Uterus (tissue), 4 donors: ENCODE data around the gene SKOR1. TPM values are rescaled to one million over a fixed set of nuclear protein-coding genes. Genes with fewer than 3 reads are reported as not detected.

Experiments
- DNase-seq, 2 donors: peaks; one replicate each; pipeline ENCODE4 v3.0.0-alpha.2; 2019 to 2020
- H3K27ac ChIP-seq, 2 donors: fragments of 200-600 bp; sonication (generic); 1 replicate in 1 of 2; 2 replicates in 1 of 2; pipeline ENCODE4 v1.5.1; 2016 to 2018
- H3K27me3 ChIP-seq, 2 donors: fragments of 200-600 bp; sonication (generic); one replicate each; pipeline ENCODE4 v1.5.1; 2018 to 2019; ENCODE audit warnings: control low read depth in 1 of 2
- H3K36me3 ChIP-seq, 2 donors: fragments of 200-600 bp; sonication (generic); one replicate each; pipeline ENCODE4 v1.5.1; 2019; ENCODE audit warnings: control low read depth in 1 of 2
- H3K4me1 ChIP-seq, 2 donors: fragments of 200-600 bp; sonication (generic); one replicate each; pipeline ENCODE4 v1.5.1; 2018 to 2019; ENCODE audit warnings: control low read depth in 1 of 2
- H3K4me3 ChIP-seq, 2 donors: fragments of 200-600 bp; sonication (generic); 1 replicate in 1 of 2; 2 replicates in 1 of 2; pipeline ENCODE4 v1.5.1; 2018 to 2019; ENCODE audit warnings: mild to moderate bottlenecking in 1 of 2
- H3K9me3 ChIP-seq, 2 donors: fragments of 200-600 bp; sonication (generic); one replicate each; pipeline ENCODE4 v1.5.1; 2019; ENCODE audit warnings: control low read depth in 1 of 2
- CTCF ChIP-seq, 4 experiments: fragments of 200-600 bp in 2 of 4; fragments of 450-650 bp in 2 of 4; sonication (generic) in 2 of 4; IDR thresholded peaks; one replicate each; pipeline ENCODE4 v1.5.1; 2016 to 2019; ENCODE audit warnings: antibody characterized with exemption in 4 of 4, mild to moderate bottlenecking in 2 of 4, moderate library complexity in 1 of 4
- POLR2A ChIP-seq, 2 donors: fragments of 450-650 bp; IDR thresholded peaks; one replicate each; pipeline ENCODE4 v1.6.1; 2016; ENCODE audit warnings: antibody characterized with exemption in 2 of 2, mild to moderate bottlenecking in 1 of 2, moderate library complexity in 1 of 2
- intact Hi-C: fragments of 100-400 bp; cut with DNase I; formaldehyde crosslinking; loops from one replicate; pipeline ENCODE4 v1.15.1; 2023; ENCODE audit warnings: low total_unique reads
- total RNA-seq, 4 donors: library from RNA; depleted of rRNA in 3 of 4; stranded (reverse); fragments of >200 nt in 3 of 4; gene quantifications; one replicate each; pipeline versions ENCODE4 v1.1.0 to v1.2.4, GENCODE V29; 2014 to 2023
- donor health status: DM: yes; HTN: yes; CAD: no.

Gene SKOR1
- total RNA-seq, 4 donors from 2014 or later, result 0.35 to 1.7 (median 0.77) TPM; not detected in 1

- Histone ChIP-seq H3K9me3 (no peaks in the 10 kb centered on the region), H3K36me3 (no peaks in the 10 kb centered on the region), H3K4me1 (peaks cover 0 to 11% of the 10 kb centered on the region in 2 donors), H3K27ac (no peak overlapping the region), H3K27me3 (peaks cover 25 to 70% of the 10 kb centered on the region in 2 donors), H3K4me3 (no peak overlapping the region)
- TF ChIP-seq POLR2A (IDR thresholded peaks at IDR 0.05) (no peak), CTCF (IDR thresholded peaks at IDR 0.05) (no peak)
- intact Hi-C loops, result no loop called here
- peak in 1 of 2 donors; percentile 45 for DNase-seq
These were observed 4.1 kb upstream of the SKOR1 start for GRCh38 chr15:67820992-67821783.

- Histone ChIP-seq H3K36me3 (no peaks in the 10 kb centered on the region), H3K4me1 (peaks cover 0 to 11% of the 10 kb centered on the region in 2 donors), H3K27ac (no peak overlapping the region), H3K4me3 (no peak overlapping the region), H3K27me3 (peaks cover 32 to 70% of the 10 kb centered on the region in 2 donors), H3K9me3 (no peaks in the 10 kb centered on the region)
- intact Hi-C loops, result no loop called here
- no peak for TF ChIP-seq CTCF (IDR thresholded peaks at IDR 0.05)
- no peak for TF ChIP-seq POLR2A (IDR thresholded peaks at IDR 0.05)
- DNase-seq, result no peak
These were observed 3.4 kb upstream of the SKOR1 start for GRCh38 chr15:67821784-67822440.

DNA sequence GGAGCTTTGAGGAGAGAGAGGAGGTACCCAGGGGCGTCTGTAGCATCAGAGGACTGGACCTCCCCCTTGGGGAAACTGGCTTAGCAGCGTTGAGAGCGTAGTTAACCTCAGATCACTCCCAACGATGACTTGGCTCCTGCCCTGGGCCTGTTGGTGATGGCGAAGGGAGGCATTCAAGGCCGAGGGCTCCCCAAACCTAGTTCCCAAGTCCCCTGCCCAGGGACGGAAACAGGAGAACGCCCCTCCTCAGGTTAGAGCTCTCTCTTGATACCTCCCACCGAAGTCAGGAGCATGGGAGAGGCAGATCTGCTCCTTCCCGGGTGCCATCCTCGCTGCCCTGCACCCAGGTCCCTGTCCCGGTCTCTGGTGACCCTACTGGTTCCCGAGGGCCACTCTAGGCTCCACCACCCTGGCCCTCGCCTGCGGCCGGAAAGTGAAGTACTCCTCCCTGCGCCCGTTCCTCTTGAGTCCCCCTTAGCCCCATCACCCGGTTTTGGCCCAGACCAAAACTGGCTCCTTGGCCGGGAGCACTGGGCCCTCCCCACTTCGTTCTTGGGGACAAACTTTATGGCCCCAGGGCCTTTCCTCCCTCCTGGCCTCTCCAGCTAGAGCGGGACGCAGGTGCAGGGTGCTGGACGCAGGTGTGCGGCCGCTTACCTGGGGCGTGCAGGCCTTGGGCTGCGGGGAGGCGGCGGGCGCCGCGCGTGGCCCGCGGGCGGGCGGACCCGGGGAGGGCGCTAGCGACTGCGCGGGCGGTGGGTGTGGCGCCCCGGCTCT is 2.6 kb upstream of the SKOR1 start:
- no peak for TF ChIP-seq POLR2A (IDR thresholded peaks at IDR 0.05)
- TF ChIP-seq CTCF (IDR thresholded peaks at IDR 0.05), result no peak
- H3K36me3 ChIP-seq, result no peaks in the 10 kb centered on the region
- intact Hi-C loops, result no loop called here
- no peak overlapping the region for H3K4me3 ChIP-seq
- no peak for DNase-seq
- H3K27ac ChIP-seq, result no peak overlapping the region
- peaks cover 39 to 71% of the 10 kb centered on the region in 2 donors for H3K27me3 ChIP-seq
- peaks cover 0 to 11% of the 10 kb centered on the region in 2 donors for H3K4me1 ChIP-seq
- no peaks in the 10 kb centered on the region for H3K9me3 ChIP-seq

DNA sequence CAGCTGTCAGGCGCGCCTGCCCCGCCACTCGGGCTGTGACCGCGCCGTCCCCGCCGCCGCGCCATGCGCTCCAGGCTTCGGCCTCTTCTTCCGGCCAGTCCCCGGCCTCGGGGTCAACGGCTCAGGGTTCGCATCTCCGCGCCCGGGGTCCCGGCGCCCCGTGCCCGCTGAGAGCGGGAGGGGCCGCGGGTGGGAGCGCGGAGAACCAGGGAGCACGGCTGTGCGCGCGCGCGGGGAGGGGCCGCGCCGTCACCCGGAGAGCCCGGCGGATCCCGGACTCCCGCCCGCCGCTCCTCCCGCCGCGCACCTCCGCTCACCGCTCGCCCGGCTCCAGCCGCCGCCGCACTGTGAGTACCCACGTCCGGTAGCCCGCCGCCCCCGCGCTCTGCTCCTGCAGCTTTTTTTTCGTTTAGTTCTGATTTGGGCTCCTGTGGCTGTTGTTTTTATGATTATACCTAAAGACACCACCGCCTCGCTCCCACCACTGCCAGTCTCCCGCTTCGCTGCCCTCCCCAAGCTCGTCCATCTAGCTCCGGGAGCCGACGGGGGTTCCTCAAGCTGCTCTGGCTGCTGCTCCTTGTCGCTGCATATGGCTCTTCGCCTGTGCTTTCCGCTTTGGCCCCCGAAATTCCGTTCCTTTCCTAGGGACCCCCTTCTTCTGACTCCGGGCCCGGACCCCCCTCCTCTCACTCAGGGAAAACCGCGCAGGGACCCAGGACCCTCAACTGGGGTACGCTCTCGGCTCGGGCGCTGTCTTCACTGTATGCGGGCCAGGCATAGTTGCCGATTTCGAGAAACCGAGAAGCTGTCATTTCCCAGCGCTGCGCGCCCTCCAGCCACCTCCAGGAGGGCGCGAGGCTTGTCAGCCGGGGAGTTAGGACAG is 1.8 kb upstream of the SKOR1 start:
- Histone ChIP-seq H3K27me3 (peaks cover 45 to 73% of the 10 kb centered on the region in 2 donors), H3K27ac (no peak overlapping the region), H3K4me1 (peaks cover 0 to 18% of the 10 kb centered on the region in 2 donors), H3K4me3 (no peak overlapping the region), H3K36me3 (no peaks in the 10 kb centered on the region), H3K9me3 (no peaks in the 10 kb centered on the region)
- TF ChIP-seq CTCF (IDR thresholded peaks at IDR 0.05) (no peak), POLR2A (IDR thresholded peaks at IDR 0.05) (no peak)
- intact Hi-C loops, result no loop called here
- no peak for DNase-seq
